ENCODE results near the gene CCHCR1.
A peak's percentile ranks its signal among the peaks of the same experiment; 100 is the strongest.
"Not testable (repeated sequence)": the region's sequence is repeated elsewhere in the genome, so short reads cannot be mapped to it uniquely, and the experiment has no call there.

Gene CCHCR1

GRCh38 chr6:31157513-31158139 is at the start of gene CCHCR1:
TSS of gene CCHCR1 (minus strand) at chr6:31157802. CDS start at chr6:31157600, 202 bp downstream.
- no peak for DNase-seq

- no peak for DNase-seq
Observed at GRCh38 chr6:31205638-31206037, 48.0 kb upstream of the CCHCR1 start.

GRCh38 chr6:31204751-31205145 is 47.1 kb upstream of the CCHCR1 start:
- DNase-seq, result no peak

- DNase-seq, result no peak
Observed at GRCh38 chr6:31203345-31203979, 45.9 kb upstream of the CCHCR1 start.

GRCh38 chr6:31202259-31203166 is 44.9 kb upstream of the CCHCR1 start:
- DNase-seq, result no peak

- not testable (repeated sequence) for DNase-seq
Observed at GRCh38 chr6:31199105-31199452, 41.5 kb upstream of the CCHCR1 start.

- DNase-seq, result peak; percentile 91
Observed at GRCh38 chr6:31197559-31198305, 40.1 kb upstream of the CCHCR1 start.

GRCh38 chr6:31196251-31197022 is 38.8 kb upstream of the CCHCR1 start:
- not testable (repeated sequence) for DNase-seq

GRCh38 chr6:31195308-31195979 is 37.8 kb upstream of the CCHCR1 start:
- DNase-seq, result not testable (repeated sequence)

GRCh38 chr6:31194061-31194834 is 36.6 kb upstream of the CCHCR1 start:
- no peak for DNase-seq

GRCh38 chr6:31193206-31193605 is 35.6 kb upstream of the CCHCR1 start:
- DNase-seq, result no peak

- DNase-seq, result peak; percentile 84
Observed at GRCh38 chr6:31192431-31193105, 35.0 kb upstream of the CCHCR1 start.

- no peak for DNase-seq
Observed at GRCh38 chr6:31190488-31190887, 32.9 kb upstream of the CCHCR1 start.

GRCh38 chr6:31189223-31189622 is 31.6 kb upstream of the CCHCR1 start:
- not testable (repeated sequence) for DNase-seq

GRCh38 chr6:31187780-31188194 is 30.2 kb upstream of the CCHCR1 start:
- no peak for DNase-seq

GRCh38 chr6:31186052-31186734 is 28.6 kb upstream of the CCHCR1 start:
- DNase-seq, result no peak

- not testable (repeated sequence) for DNase-seq
Observed at GRCh38 chr6:31185695-31186051, 28.1 kb upstream of the CCHCR1 start.

- not testable (repeated sequence) for DNase-seq
Observed at GRCh38 chr6:31183859-31184258, 26.3 kb upstream of the CCHCR1 start.

GRCh38 chr6:31183287-31183686 is 25.7 kb upstream of the CCHCR1 start:
- DNase-seq, result not testable (repeated sequence)

GRCh38 chr6:31180500-31180899 is 22.9 kb upstream of the CCHCR1 start:
- DNase-seq, result no peak

Data from islet precursor cell (in vitro differentiated cells).